HCT116 (cell line): ENCODE data around the gene SLC7A1. TPM values are rescaled to one million over a fixed set of nuclear protein-coding genes. Genes with fewer than 3 reads are reported as not detected.

Experiments
- ATAC-seq: fragments of 200-7000 bp; cut with Tn5 transposase; 2 replicates; pipeline ENCODE4 v1.9.1; 2020; ENCODE audit warnings: mild to moderate bottlenecking, moderate library complexity
- BruUV-seq: library from RNA; stranded (reverse); fragments of 400-500 nt; replicated peaks from 2 replicates; lab custom pipeline; 2021; lab: Mats Ljungman, UMichigan
- CTCF ChIA-PET: fragments of 300-600 bp; sonication (Branson Sonifier 250); formaldehyde crosslinking; loops from one replicate; lab custom pipeline; 2021; ENCODE audit warnings: antibody characterized with exemption; lab: Charles Lee
- POLR2A ChIA-PET: fragments of 300-600, 350-600 bp; sonication (Branson Sonifier 250); formaldehyde crosslinking; loops from one replicate; lab custom pipeline; 2021; ENCODE audit warnings: antibody characterized with exemption; lab: Charles Lee
- RAD21 ChIA-PET, 2 experiments: fragments of 300-600 bp; sonication (Branson Sonifier 250); formaldehyde crosslinking; loops; one replicate each; lab custom pipeline; 2023; ENCODE audit warnings: low total read pairs in 2 of 2; ENCODE audit not compliant: uncharacterized antibody in 2 of 2, unreplicated experiment in 2 of 2, low non-redundant PET in 1 of 2; lab: Charles Lee
- DNase-seq: peaks from one replicate; pipeline ENCODE4 v3.0.0-alpha.2; 2010; ENCODE audit warnings: low read depth, low spot score
- H2AFZ ChIP-seq: fragments of 200-600 bp; shearing (Covaris generic), sonication (generic); 2 replicates; pipeline ENCODE4 v1.6.1; 2017; ENCODE audit warnings: low read depth, mixed run types, mixed read lengths, antibody characterized with exemption, low read length; ENCODE audit not compliant: poor library complexity, severe bottlenecking
- H3K27ac ChIP-seq: 2 replicates; pipeline ENCODE4 v1.5.1; 2012; ENCODE audit warnings: low read depth, low read length
- H3K27me3 ChIP-seq: fragments of 200-600 bp; sonication (generic); 2 replicates; pipeline ENCODE4 v1.6.1; 2016; ENCODE audit warnings: mixed run types, low read length, mixed read lengths; ENCODE audit not compliant: insufficient read depth
- H3K36me3 ChIP-seq, 2 experiments: fragments of 200-500 bp in 1 of 2; fragments of 200-600 bp in 1 of 2; sonication (Bioruptor generic) in 1 of 2; sonication (generic) in 1 of 2; 2 replicates each; pipeline versions ENCODE4 v1.5.1 to v1.6.1; 2014 to 2016; ENCODE audit warnings: low read length in 2 of 2, inconsistent platforms in 1 of 2, mixed read lengths in 1 of 2, mixed run types in 1 of 2; ENCODE audit not compliant: insufficient read depth in 2 of 2, control insufficient read depth in 1 of 2
- H3K4me1 ChIP-seq, 2 experiments: fragments of 200-600 bp in 1 of 2; sonication (generic) in 1 of 2; 2 replicates each; pipeline versions ENCODE4 v1.5.1 to v1.6.1; 2012 to 2017; ENCODE audit warnings: low read length in 2 of 2, inconsistent platforms in 1 of 2, mild to moderate bottlenecking in 1 of 2, mixed read lengths in 1 of 2, mixed run types in 1 of 2, moderate library complexity in 1 of 2; ENCODE audit not compliant: insufficient read depth in 2 of 2, control insufficient read depth in 1 of 2
- H3K4me2 ChIP-seq: fragments of 200-600 bp; sonication (generic); 2 replicates; pipeline ENCODE4 v1.6.1; 2017; ENCODE audit warnings: mixed run types, low read length, mixed read lengths
- H3K4me3 ChIP-seq, 2 experiments: fragments of 200-600 bp in 1 of 2; sonication (generic) in 1 of 2; replicated peaks in 1 of 2; 2 replicates each; pipeline ENCODE4 v1.5.1; 2011 to 2016; ENCODE audit warnings: low read length in 2 of 2, control low read depth in 1 of 2, low read depth in 1 of 2, mild to moderate bottlenecking in 1 of 2, mixed read lengths in 1 of 2, mixed run types in 1 of 2
- H3K79me2 ChIP-seq: fragments of 200-600 bp; sonication (generic); 2 replicates; pipeline ENCODE4 v1.6.1; 2017; ENCODE audit warnings: mild to moderate bottlenecking, mixed run types, low read length, moderate library complexity, mixed read lengths; ENCODE audit not compliant: insufficient read depth
- H3K9ac ChIP-seq: fragments of 200-600 bp; sonication (generic); 2 replicates; pipeline ENCODE4 v1.6.1; 2016; ENCODE audit warnings: low read length, mixed read lengths
- H3K9me2 ChIP-seq: fragments of 200-600 bp; sonication (generic), shearing (Covaris generic); 2 replicates; pipeline ENCODE4 v1.6.1; 2017; ENCODE audit warnings: mixed run types, mild to moderate bottlenecking, moderate library complexity; ENCODE audit not compliant: insufficient read depth
- H3K9me3 ChIP-seq, 2 experiments: fragments of 200-500 bp in 1 of 2; fragments of 200-600 bp in 1 of 2; sonication (Bioruptor generic) in 1 of 2; sonication (generic) in 1 of 2; 2 replicates each; pipeline ENCODE4 v1.6.1; 2014 to 2017; ENCODE audit warnings: low read length in 2 of 2, mixed read lengths in 2 of 2, inconsistent platforms in 1 of 2, low read depth in 1 of 2, mild to moderate bottlenecking in 1 of 2, mixed run types in 1 of 2, moderate library complexity in 1 of 2; ENCODE audit not compliant: control insufficient read depth in 1 of 2, insufficient read depth in 1 of 2
- H4K20me1 ChIP-seq: fragments of 200-600 bp; sonication (generic), shearing (Covaris generic); 2 replicates; pipeline ENCODE4 v1.6.1; 2017; ENCODE audit warnings: mixed run types, mild to moderate bottlenecking, moderate library complexity; ENCODE audit not compliant: insufficient read depth
- CBX3 ChIP-seq: IDR thresholded peaks from 2 replicates; pipeline ENCODE4 v1.6.1; 2012; ENCODE audit warnings: low read depth
- CEBPB ChIP-seq: IDR thresholded peaks from 2 replicates; pipeline ENCODE4 v1.6.1; 2012; ENCODE audit warnings: low read depth
- EGR1 ChIP-seq: IDR thresholded peaks from 2 replicates; pipeline ENCODE4 v1.6.1; 2012; ENCODE audit warnings: low read depth
- ELF1 ChIP-seq: IDR thresholded peaks from 2 replicates; pipeline ENCODE4 v1.6.1; 2012; ENCODE audit warnings: low read depth, borderline replicate concordance
- EZH2 ChIP-seq: fragments of 200-600 bp; sonication (generic); IDR thresholded peaks from 2 replicates; pipeline ENCODE4 v1.6.1; 2017; ENCODE audit warnings: antibody characterized with exemption, mixed run types
- EZH2phosphoT487 ChIP-seq: fragments of 200-600 bp; IDR thresholded peaks from 2 replicates; pipeline ENCODE4 v1.6.1; 2018; ENCODE audit warnings: antibody characterized with exemption, borderline replicate concordance
- FOSL1 ChIP-seq: IDR thresholded peaks from 2 replicates; pipeline ENCODE4 v1.6.1; 2012; ENCODE audit warnings: low read depth
- JUND ChIP-seq: IDR thresholded peaks from 2 replicates; pipeline ENCODE4 v1.6.1; 2012
- POLR2A ChIP-seq: IDR thresholded peaks from 2 replicates; pipeline ENCODE4 v1.7.0; 2011; ENCODE audit warnings: borderline replicate concordance; ENCODE audit not compliant: insufficient read depth, insufficient read length; ENCODE audit errors: extremely low read depth
- POLR2AphosphoS5 ChIP-seq: IDR thresholded peaks from 2 replicates; pipeline ENCODE4 v1.6.1; 2011; ENCODE audit warnings: mild to moderate bottlenecking, low read depth, low read length, moderate library complexity
- RAD21 ChIP-seq: IDR thresholded peaks from 2 replicates; pipeline ENCODE4 v1.6.1; 2012; ENCODE audit warnings: low read depth, mild to moderate bottlenecking
- SRF ChIP-seq: IDR thresholded peaks from 2 replicates; pipeline ENCODE4 v1.6.1; 2012; ENCODE audit warnings: low read depth
- TCF7L2 ChIP-seq: IDR thresholded peaks from 2 replicates; pipeline ENCODE4 v1.7.0; 2011; ENCODE audit warnings: borderline replicate concordance, inconsistent platforms; ENCODE audit not compliant: insufficient read depth, insufficient read length; ENCODE audit errors: extremely low read depth
- YY1 ChIP-seq: IDR thresholded peaks from 2 replicates; pipeline ENCODE4 v1.6.1; 2011; ENCODE audit warnings: low read length, low read depth, moderate library complexity, mild to moderate bottlenecking; ENCODE audit not compliant: insufficient replicate concordance; ENCODE audit errors: extremely low read depth
- ZFX ChIP-seq: fragments of 450-650 bp; IDR thresholded peaks from 2 replicates; pipeline ENCODE4 v1.6.1; 2017
- ZNF274 ChIP-seq: fragments of 200-500 bp; sonication (Bioruptor generic); IDR thresholded peaks from 2 replicates; pipeline ENCODE4 v1.6.1; 2014; ENCODE audit warnings: mild to moderate bottlenecking, low read depth, low read length, inconsistent platforms
- intact Hi-C: fragments of 100-400 bp; cut with micrococcal nuclease; formaldehyde crosslinking; loops from 2 replicates; pipeline ENCODE4 v1.10.0; 2022
- total RNA-seq: library from RNA; stranded (reverse); gene quantifications from one replicate; pipeline ENCODE4 v1.2.1, GENCODE V29; 2021; ENCODE audit not compliant: unreplicated experiment
- TF ChIP-seq, protein P1 (sequence below): IDR thresholded peaks from 2 replicates; pipeline ENCODE4 v1.6.1; 2012
- TF ChIP-seq, protein P2 (sequence below): IDR thresholded peaks from 2 replicates; pipeline ENCODE4 v1.6.1; 2012; ENCODE audit warnings: low read depth
- TF ChIP-seq, protein P3 (sequence below): IDR thresholded peaks from 2 replicates; pipeline ENCODE4 v1.6.1; 2012

Gene SLC7A1
- total RNA-seq, 1 experiment from 2014 or later = 124 TPM

DNA sequence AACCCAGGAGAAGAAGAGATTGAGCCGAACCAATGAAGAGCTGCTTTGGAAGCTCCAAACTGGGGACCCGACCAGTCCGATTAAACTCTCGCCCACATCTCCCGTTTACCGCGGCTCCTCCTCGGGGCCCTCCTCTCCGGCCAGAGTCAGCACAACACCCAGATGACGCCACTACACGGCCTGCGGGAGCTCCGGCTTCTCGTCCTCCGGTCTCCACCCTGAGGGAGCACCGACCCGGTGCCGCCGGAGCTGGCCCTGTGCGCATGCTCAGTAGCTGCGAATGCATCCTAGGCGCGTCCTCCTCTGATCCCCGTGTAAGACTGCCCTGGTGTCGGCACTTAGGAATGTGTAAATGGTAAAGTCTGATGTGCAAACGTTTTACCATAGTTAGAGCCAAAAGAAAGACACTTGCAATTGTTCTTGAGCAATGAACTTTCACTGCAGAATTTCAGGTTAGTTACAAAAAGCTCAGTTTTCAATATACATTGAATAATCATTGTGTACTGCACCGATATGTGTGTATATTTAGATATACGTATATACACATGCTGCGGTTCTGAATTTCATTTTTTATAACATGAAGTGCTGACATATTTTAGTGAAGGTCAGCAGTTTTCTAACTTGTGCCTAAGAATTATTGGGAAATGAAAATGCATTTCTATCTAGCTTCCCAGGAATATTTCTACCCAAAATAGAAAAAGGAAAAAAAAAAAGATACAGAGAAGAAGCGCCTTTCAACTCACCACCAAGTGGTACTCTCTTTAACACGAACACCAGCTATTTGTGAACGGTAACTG lies 92.2 kb downstream of the SLC7A1 start:
- DNase-seq (no peak), ATAC-seq (no peak)
- POLR2A ChIA-PET = no interaction called here
- no TSS peak for BruUV-seq
- Histone ChIP-seq H3K79me2 (no peaks in the 10 kb centered on the region), H2AFZ (no peak overlapping the region), H4K20me1 (no peaks in the 10 kb centered on the region), H3K4me2 (no peak overlapping the region), H3K9me3 (no peaks in the 10 kb centered on the region), H3K27ac (no peak overlapping the region), H3K4me3 (no peak overlapping the region), H3K27me3 (no peaks in the 10 kb centered on the region), H3K4me1 (no peaks in the 10 kb centered on the region), H3K9me2 (no peaks in the 10 kb centered on the region), H3K9ac (no peak overlapping the region), H3K36me3 (no peaks in the 10 kb centered on the region)
- CTCF ChIA-PET = interaction anchor here (1.0 to 3.1 kb wide), 2 partner anchors 204 to 612 kb away, joined by 3 to 13 read pairs; no protein-coding TSS in a partner anchor
- TF ChIP-seq ZNF274 = no peak
- no peak for TF ChIP-seq POLR2AphosphoS5
- TF ChIP-seq, protein P1, sequence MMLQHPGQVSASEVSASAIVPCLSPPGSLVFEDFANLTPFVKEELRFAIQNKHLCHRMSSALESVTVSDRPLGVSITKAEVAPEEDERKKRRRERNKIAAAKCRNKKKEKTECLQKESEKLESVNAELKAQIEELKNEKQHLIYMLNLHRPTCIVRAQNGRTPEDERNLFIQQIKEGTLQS = no peak
- no peak for TF ChIP-seq ELF1
- no peak for TF ChIP-seq EZH2phosphoT487
- TF ChIP-seq EZH2 = no peak
- TF ChIP-seq TCF7L2 = no peak
- TF ChIP-seq, protein P2, sequence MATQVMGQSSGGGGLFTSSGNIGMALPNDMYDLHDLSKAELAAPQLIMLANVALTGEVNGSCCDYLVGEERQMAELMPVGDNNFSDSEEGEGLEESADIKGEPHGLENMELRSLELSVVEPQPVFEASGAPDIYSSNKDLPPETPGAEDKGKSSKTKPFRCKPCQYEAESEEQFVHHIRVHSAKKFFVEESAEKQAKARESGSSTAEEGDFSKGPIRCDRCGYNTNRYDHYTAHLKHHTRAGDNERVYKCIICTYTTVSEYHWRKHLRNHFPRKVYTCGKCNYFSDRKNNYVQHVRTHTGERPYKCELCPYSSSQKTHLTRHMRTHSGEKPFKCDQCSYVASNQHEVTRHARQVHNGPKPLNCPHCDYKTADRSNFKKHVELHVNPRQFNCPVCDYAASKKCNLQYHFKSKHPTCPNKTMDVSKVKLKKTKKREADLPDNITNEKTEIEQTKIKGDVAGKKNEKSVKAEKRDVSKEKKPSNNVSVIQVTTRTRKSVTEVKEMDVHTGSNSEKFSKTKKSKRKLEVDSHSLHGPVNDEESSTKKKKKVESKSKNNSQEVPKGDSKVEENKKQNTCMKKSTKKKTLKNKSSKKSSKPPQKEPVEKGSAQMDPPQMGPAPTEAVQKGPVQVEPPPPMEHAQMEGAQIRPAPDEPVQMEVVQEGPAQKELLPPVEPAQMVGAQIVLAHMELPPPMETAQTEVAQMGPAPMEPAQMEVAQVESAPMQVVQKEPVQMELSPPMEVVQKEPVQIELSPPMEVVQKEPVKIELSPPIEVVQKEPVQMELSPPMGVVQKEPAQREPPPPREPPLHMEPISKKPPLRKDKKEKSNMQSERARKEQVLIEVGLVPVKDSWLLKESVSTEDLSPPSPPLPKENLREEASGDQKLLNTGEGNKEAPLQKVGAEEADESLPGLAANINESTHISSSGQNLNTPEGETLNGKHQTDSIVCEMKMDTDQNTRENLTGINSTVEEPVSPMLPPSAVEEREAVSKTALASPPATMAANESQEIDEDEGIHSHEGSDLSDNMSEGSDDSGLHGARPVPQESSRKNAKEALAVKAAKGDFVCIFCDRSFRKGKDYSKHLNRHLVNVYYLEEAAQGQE = no peak
- TF ChIP-seq YY1 = no peak
- TF ChIP-seq FOSL1 = no peak
- TF ChIP-seq JUND = no peak
- TF ChIP-seq CEBPB = no peak
- TF ChIP-seq, protein P3, sequence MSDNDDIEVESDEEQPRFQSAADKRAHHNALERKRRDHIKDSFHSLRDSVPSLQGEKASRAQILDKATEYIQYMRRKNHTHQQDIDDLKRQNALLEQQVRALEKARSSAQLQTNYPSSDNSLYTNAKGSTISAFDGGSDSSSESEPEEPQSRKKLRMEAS = no peak
- no peak for TF ChIP-seq CBX3
- TF ChIP-seq SRF = no peak
- no peak for TF ChIP-seq EGR1
- TF ChIP-seq RAD21 = no peak
- no peak for TF ChIP-seq ZFX
- no peak for TF ChIP-seq POLR2A
- intact Hi-C loops = no loop called here
- RAD21 ChIA-PET = no interaction called here
